Endodermal cell (in vitro differentiated cells): ENCODE data around the gene OAS2. TPM values are rescaled to one million over a fixed set of nuclear protein-coding genes. Genes with fewer than 3 reads are reported as not detected.

Experiments used
- DNase-seq: peaks from one replicate; pipeline ENCODE4 v3.0.0-alpha.2; 2017
- H3K27ac ChIP-seq: 2 replicates; pipeline ENCODE4 v1.5.1; 2013; ENCODE audit warnings: mild to moderate bottlenecking, low read depth, low read length, moderate library complexity
- H3K27me3 ChIP-seq: 2 replicates; pipeline ENCODE4 v1.6.1; 2013; ENCODE audit warnings: mild to moderate bottlenecking, low read length, moderate library complexity; ENCODE audit not compliant: insufficient read depth, control insufficient read depth, poor library complexity, severe bottlenecking
- H3K36me3 ChIP-seq: 2 replicates; pipeline ENCODE4 v1.7.0; 2013; ENCODE audit warnings: mild to moderate bottlenecking, low read length, moderate library complexity; ENCODE audit not compliant: control insufficient read depth, insufficient read depth
- H3K4me1 ChIP-seq: one replicate; pipeline ENCODE4 v1.7.0; 2013; ENCODE audit warnings: low read length; ENCODE audit not compliant: control insufficient read depth, insufficient read depth
- H3K4me3 ChIP-seq: 2 replicates; pipeline ENCODE4 v1.5.1; 2013; ENCODE audit warnings: mild to moderate bottlenecking, low read length, moderate library complexity
- H3K9ac ChIP-seq: 2 replicates; pipeline ENCODE4 v1.6.1; 2013; ENCODE audit warnings: mild to moderate bottlenecking, low read length, moderate library complexity; ENCODE audit not compliant: poor library complexity, severe bottlenecking; ENCODE audit errors: extremely low read depth
- H3K9me3 ChIP-seq: 2 replicates; pipeline ENCODE4 v1.6.1; 2013; ENCODE audit warnings: mild to moderate bottlenecking, low read length, moderate library complexity; ENCODE audit not compliant: control insufficient read depth
- H3K27ac Mint-ChIP-seq: 2 replicates; pipeline ENCODE4 v1.8.0; 2020; ENCODE audit warnings: mixed read lengths
- H3K27me3 Mint-ChIP-seq: 2 replicates; pipeline ENCODE4 v1.8.0; 2021; ENCODE audit warnings: mild to moderate bottlenecking, mixed read lengths; ENCODE audit not compliant: insufficient read depth
- H3K36me3 Mint-ChIP-seq: 2 replicates; pipeline ENCODE4 v1.8.0; 2020; ENCODE audit warnings: low read depth, mixed read lengths
- H3K4me1 Mint-ChIP-seq: 2 replicates; pipeline ENCODE4 v1.8.0; 2020; ENCODE audit warnings: mixed read lengths
- H3K4me3 Mint-ChIP-seq: 2 replicates; pipeline ENCODE4 v1.8.0; 2020; ENCODE audit warnings: mild to moderate bottlenecking, moderate library complexity, mixed read lengths
- H3K9me3 Mint-ChIP-seq: 2 replicates; pipeline ENCODE4 v1.8.0; 2020; ENCODE audit warnings: mild to moderate bottlenecking, mixed read lengths
- CTCF ChIP-seq: fragments of 200-600 bp; sonication (generic); conservative IDR thresholded peaks from 2 replicates; pipeline ENCODE4 v1.5.0; 2021; ENCODE audit warnings: antibody characterized with exemption, mild to moderate bottlenecking
- WGBS, 2 experiments: methylation state at CpG; one replicate each; pipeline versions ENCODE4 v1.1.5 to v1.1.7; 2013; ENCODE audit warnings: missing lambda C conversion rate in 2 of 2, mixed read lengths in 1 of 2; ENCODE audit not compliant: insufficient coverage in 1 of 2, insufficient read length in 1 of 2; 5-methylcytosine and 5-hydroxymethylcytosine counted together
- total RNA-seq, 2 donors: library from RNA; stranded (reverse); fragmentation: NEBNext Ultra II Directional in 1 of 2; extraction: Animal tissue kit (Norgen Biotek cat#: 25700) in 1 of 2; gene quantifications; 2 replicates in 1 of 2; 3 replicates in 1 of 2; pipeline ENCODE4 v1.2.1, GENCODE V29; 2021

Gene OAS2
- total RNA-seq, 2 donors from 2014 or later, result not detected

GRCh38 chr12:112997506-112997905 is 19.2 kb downstream of the OAS2 start:
- H3K36me3 ChIP-seq, result no peaks in the 10 kb centered on the region
- H3K9ac ChIP-seq, result no peak overlapping the region
- no peak for TF ChIP-seq CTCF
- peaks cover 3% of the 10 kb centered on the region for H3K9me3 ChIP-seq
- H3K27me3 ChIP-seq, result peaks cover 8% of the 10 kb centered on the region
- DNase-seq, result no peak
- H3K27ac Mint-ChIP-seq, result no peak overlapping the region
- 90 to 92% methylated on average over 5 to 7 of the region's 7 CpGs for WGBS, 2 experiments
- no peaks in the 10 kb centered on the region for H3K4me1 Mint-ChIP-seq
- peaks cover 23% of the 10 kb centered on the region for H3K27me3 Mint-ChIP-seq
- no peaks in the 10 kb centered on the region for H3K36me3 Mint-ChIP-seq
- H3K9me3 Mint-ChIP-seq, result peaks cover 6% of the 10 kb centered on the region
- H3K27ac ChIP-seq, result no peak overlapping the region
- H3K4me3 ChIP-seq, result no peak overlapping the region
- H3K4me1 ChIP-seq, result no peaks in the 10 kb centered on the region
- H3K4me3 Mint-ChIP-seq, result no peak overlapping the region

DNA sequence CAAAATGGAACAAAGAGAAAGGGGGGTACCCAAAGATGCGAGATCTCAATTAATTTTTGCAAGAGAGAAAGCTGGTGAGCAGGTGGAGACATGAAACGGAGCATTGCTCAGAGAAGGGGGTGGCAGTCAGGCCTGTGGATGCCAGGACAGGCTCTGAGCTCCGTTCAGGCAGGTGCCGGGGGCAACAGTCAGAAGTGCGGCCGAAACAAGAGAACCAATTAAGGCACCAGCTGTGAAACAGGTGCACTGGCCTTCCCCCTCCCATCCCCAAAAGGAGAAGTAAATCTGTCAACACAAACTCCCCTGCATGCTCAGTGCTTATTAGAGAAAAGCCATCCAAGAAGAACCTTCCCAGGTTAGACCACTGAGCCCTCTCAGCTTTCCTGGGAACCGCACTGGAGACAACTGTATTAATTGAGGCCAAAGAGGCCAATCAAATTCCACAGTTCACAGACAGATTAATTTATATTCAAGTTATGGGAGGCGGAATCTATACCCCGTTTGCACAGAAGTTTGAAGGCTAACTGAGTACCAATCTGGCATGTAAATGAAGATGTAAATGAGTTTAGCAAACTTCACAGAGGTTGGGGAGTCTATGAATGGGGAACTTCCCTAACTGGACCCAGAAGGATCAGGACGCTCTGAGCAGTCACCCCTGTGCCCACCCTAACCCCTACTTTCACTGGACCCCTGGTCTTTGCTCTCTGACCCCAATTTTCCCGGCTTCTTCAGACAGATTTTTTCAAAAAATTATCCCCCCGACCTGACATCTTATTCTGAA is 20.9 kb downstream of the OAS2 start:
- Histone ChIP-seq H3K36me3 (no peaks in the 10 kb centered on the region), H3K9me3 (no peaks in the 10 kb centered on the region), H3K9ac (no peak overlapping the region), H3K4me3 (no peak overlapping the region), H3K27ac (no peak overlapping the region), H3K27me3 (peaks cover 8% of the 10 kb centered on the region), H3K4me1 (no peaks in the 10 kb centered on the region)
- H3K27me3 Mint-ChIP-seq, result peaks cover 28% of the 10 kb centered on the region
- H3K9me3 Mint-ChIP-seq, result peaks cover 3% of the 10 kb centered on the region
- no peak for DNase-seq
- no peak overlapping the region for H3K4me3 Mint-ChIP-seq
- no peaks in the 10 kb centered on the region for H3K4me1 Mint-ChIP-seq
- TF ChIP-seq CTCF, result no peak
- 92% methylated on average over 5 to 12 of the region's 12 CpGs for WGBS, 2 experiments
- no peak overlapping the region for H3K27ac Mint-ChIP-seq
- no peaks in the 10 kb centered on the region for H3K36me3 Mint-ChIP-seq

DNA sequence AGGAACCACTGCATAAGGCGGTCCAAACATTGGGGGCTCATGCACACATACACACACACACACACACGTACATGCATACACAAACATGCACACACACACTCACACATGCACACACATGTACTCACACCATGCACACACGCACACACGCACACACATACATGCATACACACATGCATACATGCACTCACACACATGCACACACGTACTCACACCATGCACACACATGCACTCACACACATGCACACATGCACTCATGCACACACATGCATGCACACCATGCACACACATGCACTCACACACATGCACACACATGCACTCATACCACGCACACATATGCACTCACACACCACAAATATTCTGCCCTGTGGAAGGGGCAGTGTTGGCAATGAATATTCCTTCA is 22.1 kb downstream of the OAS2 start:
- no peak overlapping the region for H3K9ac ChIP-seq
- peaks cover 8% of the 10 kb centered on the region for H3K27me3 ChIP-seq
- peaks cover 31% of the 10 kb centered on the region for H3K27me3 Mint-ChIP-seq
- no peak for DNase-seq
- H3K27ac Mint-ChIP-seq, result no peak overlapping the region
- no peak overlapping the region for H3K27ac ChIP-seq
- H3K4me1 Mint-ChIP-seq, result no peaks in the 10 kb centered on the region
- no peaks in the 10 kb centered on the region for H3K36me3 Mint-ChIP-seq
- no peaks in the 10 kb centered on the region for H3K36me3 ChIP-seq
- WGBS, 2 experiments, result 89 to 90% methylated on average over 5 to 6 of the region's 6 CpGs
- no peaks in the 10 kb centered on the region for H3K9me3 ChIP-seq
- no peak overlapping the region for H3K4me3 Mint-ChIP-seq
- H3K9me3 Mint-ChIP-seq, result peaks cover 3% of the 10 kb centered on the region
- no peaks in the 10 kb centered on the region for H3K4me1 ChIP-seq
- no peak for TF ChIP-seq CTCF
- H3K4me3 ChIP-seq, result no peak overlapping the region
